HG02588 (cell line): ENCODE data around the gene ST6GALNAC5.
A peak's percentile ranks its signal among the peaks of the same experiment; 100 is the strongest.
"Not testable (repeated sequence)": the region's sequence is repeated elsewhere in the genome, so short reads cannot be mapped to it uniquely, and the experiment has no call there.

ENCODE experiments used
- ATAC-seq: cut with Tn5 transposase; IDR thresholded peaks from one replicate; pipeline ENCODE4 v1.9.1; 2021; ENCODE audit warnings: mild to moderate bottlenecking, moderate library complexity; ENCODE audit not compliant: unreplicated experiment

The ST6GALNAC5 gene

DNA sequence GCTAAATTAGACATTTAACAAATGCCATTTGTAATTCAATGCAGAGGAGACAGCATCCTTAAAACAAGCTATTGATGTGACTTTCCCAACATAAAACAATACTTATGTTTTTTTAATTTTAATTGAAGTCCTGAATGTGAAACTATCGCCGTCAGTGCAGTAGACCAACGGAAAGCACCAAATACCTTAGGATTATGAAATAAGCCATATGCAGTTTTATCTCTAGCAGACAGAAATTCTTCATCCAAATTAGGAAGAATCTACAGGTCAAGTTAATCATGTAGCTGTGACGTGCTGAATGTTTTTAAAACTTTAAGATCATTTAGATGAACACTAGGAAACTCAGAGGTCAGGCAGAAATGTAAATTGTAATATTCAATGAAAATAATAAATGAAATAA, 714 bp upstream of the ST6GALNAC5 start:
- ATAC-seq, result no peak

DNA sequence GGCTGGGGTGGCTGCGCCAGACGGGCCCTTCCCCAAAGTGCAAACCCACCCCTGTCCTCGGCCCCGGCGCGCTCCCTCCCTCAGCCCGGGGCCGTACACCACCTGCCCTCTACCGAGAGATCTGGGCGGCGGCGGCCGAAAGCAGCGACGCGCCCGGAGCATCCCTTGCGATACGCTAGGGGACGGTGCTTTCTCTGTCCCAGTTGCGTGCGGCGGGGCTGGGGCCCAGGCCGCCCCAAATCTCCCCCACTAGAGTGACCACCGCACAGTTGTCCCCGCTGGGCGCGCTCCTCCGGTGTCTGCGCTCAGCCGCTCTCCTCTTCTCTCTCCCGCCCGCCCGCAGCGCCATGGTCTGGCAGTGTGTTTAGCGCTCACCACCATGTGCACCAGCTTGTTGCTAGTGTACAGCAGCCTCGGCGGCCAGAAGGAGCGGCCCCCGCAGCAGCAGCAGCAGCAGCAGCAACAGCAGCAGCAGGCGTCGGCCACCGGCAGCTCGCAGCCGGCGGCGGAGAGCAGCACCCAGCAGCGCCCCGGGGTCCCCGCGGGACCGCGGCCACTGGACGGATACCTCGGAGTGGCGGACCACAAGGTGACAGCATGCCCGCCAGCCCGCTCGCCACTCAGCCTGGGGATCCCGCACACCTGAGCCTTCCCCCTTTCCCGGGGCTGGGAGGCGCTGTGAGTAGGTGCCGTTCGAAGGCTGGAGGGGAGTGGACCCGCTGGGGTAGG, 1.0 kb downstream of the ST6GALNAC5 start:
- peak; percentile 65 for ATAC-seq

DNA sequence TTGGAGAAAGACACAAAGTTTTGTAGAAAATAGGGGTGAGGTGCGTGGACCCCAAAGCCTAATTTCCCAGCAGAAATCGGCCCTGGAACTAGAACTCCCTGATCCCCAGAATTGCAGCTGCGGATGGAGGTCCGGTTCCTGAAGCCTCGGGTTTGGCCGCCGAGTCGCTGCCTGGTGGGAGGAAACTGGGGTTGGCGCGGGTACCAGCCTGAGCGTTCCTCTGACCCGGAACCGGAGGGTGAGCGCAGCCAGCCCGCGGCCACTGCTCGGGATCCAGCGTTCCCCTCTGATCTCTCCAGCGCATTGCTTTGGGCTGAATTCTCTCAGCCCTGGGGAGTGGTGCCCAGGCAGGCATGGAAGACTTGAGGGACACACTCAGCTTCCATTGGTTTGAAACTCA, 1.6 kb downstream of the ST6GALNAC5 start:
- ATAC-seq, result no peak

DNA sequence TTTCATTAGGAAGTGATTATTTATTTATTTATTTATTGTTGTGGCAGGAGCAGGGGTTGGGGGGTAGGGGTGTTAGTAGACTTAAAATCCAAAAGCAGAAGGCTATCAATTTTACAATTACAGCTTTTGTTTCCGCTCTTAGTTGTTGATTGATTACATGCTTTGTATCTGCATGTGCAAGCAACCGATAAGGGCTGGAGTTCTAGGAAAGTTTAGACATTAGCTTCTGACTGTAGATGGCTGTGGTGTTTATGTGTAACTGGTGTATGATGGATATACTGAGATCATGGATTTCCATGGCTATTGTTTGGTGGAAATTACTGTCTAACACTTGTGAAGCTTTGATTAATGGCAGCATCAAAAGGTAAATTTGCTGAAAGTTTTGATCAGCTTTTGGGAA, 2.8 kb downstream of the ST6GALNAC5 start:
- ATAC-seq, result no peak

DNA sequence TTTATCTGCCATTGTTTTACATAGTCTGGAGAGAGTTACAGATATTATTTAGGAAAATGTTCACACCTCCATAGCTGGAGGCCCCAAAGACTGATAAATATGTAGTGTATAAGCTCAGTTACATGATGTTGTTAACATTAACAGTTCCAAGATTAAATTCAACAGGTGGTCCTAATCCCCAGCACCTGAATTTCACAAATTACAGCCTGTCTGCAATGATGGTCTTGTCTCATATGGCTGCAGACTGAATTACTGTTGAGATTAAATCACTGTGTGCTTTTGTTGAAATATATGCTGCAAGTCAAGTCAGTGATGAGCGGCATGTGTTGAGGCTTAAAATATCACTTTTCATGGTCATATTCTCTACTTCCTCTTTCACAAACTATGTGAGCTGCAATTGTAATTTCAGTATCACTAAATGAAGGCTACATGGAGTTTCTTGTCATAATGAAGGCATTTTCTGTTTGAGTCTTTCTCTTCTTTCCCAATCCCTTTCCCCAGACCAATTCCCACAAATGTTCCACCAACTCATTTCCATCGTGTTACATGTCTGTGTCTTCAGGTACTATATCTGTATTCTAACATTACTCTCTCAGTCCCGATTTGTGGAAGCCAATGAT, 4.2 kb downstream of the ST6GALNAC5 start:
- peak; percentile 90 for ATAC-seq

DNA sequence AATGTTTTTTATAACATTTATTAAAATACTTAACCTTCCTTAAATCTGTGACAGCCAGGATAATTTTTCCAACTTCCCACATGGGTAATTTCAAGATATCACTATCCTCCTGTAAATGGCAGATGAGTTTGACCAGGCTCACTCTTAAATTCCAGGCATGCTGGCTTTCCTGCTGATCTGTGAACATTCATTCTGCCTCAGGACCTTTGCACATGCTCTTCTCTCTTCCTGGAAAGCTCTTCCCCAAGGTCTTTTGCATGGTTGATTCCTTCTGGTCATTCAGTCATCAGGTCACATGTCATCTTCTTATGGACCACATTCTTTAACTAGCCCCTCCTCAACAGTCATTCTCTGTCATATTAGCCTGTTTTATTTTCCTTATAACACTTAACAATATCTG, 5.7 kb downstream of the ST6GALNAC5 start:
- ATAC-seq, result no peak

DNA sequence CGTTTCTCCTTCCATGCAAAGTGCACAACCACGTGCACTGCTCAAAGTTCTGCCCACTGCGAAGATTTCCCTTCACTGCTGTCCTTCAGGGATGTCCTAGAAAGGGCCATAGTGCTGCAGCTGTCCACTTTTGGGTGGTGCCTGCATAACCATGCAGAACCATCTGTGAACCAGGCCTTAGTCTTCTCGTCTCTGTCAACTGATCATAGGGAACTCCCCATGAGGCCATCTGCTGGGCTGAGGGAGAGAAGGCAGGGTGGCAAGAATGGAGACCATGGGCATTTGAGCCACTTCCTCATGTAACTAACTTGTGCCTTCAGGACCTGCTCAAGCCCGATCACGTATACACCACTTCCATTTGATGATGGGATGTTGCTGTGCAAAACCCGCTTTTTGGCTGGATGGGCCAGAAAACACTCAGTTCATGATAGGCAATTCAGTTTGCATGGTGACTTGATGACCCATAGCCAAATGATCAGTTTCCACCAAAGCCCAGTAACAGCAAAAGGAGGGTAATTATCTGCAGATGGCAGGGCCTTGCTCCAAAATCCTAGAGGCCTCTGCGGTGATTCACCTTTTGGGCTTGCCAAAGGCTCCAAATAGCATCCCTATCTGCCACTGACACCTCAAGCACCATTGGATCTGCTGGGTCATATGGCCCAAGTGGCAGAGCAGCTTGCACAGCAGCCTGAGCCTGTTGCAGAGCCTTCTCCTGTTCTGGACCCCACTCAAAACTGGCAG, 9.5 kb downstream of the ST6GALNAC5 start:
- no peak for ATAC-seq

DNA sequence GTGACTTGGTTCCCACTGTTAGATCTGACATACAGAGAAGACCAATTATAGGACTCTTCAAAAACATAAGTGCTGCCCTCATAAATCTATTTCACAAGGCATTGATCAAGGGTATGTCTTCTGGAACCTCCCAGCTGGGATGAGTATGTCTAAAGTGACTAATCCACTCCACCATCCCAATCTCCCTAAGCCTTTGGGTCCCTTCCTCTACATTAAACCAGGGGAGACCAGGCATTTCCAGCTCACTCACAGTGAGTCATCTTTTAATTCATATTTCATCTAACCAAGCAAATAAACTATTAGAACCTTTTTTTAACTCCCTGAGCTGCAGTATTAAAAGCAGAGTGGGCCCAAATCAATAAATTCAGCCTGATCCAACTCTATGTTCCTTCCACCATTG, 11.7 kb downstream of the ST6GALNAC5 start:
- not testable (repeated sequence) for ATAC-seq

DNA sequence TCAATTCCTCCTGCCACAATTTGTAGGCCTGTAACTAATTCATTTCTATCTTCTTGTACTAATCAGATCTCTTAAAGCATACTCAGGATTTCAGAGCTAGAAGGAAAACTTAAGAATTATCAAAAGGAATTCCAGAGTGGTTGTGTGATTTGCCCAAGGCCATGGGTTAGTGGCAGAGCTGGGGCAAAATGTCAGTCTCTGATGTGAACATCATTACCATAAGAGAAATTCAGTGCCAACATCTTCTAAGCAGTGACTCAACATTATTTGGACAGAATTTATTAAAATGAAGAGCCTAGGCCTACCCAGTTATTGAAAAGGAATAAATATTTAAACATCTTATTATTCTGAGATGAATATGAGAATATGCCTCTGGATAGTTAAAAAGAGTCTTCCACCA, 14.5 kb downstream of the ST6GALNAC5 start:
- no peak for ATAC-seq

DNA sequence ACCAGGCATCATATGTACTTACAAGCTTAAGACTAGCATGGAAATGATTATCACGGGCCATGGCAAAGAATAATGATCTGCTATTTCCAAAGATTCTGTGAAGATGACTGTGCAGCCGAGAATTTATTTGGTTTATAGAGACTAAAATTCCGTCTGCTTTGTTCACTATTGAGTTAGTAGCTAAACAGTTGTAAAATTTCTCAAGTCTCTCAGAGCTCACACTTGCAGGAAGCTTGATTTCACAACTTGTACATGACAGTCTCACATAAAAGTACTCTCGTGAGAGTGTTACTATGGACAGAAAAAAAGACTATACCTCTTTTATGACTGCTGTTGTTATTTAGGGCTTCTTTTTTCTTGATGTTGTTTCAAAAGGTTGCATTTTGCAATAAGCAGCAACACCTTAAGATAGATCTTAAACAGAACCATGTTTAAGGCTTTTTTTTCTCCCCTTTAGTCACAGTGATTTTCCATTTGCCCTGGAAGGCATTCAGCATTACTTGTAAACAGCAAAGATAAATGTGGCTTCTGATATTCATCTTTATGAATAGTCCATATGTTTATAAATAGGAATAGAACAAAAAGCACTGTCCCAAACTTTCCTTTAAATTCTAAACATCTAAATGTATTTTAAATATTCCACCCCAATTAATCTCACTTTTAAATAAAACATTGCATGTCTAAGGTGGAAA, 24.8 kb downstream of the ST6GALNAC5 start:
- no peak for ATAC-seq

DNA sequence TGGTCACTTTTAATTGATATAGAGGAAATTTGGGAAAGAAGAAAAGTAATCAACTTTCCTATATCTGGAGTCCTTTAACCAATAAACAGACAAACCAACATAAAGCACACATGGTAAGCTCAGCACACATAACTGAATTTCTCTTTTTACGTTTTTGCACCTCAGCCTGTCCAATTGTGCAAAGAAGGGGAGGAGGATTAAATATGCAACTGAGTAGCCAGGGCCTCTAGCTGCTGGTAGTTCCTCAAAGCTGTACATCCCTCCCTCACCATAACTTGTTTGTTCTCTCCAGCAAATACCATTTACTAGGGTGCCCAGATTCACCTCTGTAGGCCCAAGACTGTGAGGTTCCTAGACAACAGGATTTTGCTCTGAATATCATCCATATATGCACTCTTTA, 25.4 kb downstream of the ST6GALNAC5 start:
- no peak for ATAC-seq

DNA sequence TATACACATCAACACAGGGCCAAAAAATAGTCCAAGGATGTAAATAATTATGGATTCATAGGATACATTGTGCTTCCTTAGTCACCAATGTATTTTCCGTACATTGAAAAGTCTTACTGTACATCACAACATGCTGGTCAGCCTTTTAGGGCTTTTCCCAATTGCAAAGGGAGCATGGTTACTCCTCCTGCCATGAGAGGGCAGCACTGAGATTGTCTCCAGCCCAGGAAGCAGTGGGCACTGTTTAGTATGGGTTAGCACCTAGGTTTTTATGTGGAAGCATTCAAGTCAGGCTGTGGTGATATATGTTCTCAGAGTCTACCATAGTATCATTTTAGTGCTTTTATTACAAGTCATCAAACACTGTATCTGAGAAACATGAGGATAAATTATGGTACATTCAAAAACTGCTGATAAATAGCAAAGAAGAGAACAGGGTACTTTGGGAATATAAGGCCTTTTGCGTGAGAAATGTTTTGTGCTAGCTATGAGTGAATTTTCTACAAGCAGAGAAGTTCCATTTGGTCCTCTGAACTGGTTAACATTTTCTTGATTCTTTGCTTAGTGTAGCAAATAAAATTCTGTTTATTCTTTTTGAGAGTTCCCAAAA, 34.0 kb downstream of the ST6GALNAC5 start:
- peak; percentile 98 for ATAC-seq

DNA sequence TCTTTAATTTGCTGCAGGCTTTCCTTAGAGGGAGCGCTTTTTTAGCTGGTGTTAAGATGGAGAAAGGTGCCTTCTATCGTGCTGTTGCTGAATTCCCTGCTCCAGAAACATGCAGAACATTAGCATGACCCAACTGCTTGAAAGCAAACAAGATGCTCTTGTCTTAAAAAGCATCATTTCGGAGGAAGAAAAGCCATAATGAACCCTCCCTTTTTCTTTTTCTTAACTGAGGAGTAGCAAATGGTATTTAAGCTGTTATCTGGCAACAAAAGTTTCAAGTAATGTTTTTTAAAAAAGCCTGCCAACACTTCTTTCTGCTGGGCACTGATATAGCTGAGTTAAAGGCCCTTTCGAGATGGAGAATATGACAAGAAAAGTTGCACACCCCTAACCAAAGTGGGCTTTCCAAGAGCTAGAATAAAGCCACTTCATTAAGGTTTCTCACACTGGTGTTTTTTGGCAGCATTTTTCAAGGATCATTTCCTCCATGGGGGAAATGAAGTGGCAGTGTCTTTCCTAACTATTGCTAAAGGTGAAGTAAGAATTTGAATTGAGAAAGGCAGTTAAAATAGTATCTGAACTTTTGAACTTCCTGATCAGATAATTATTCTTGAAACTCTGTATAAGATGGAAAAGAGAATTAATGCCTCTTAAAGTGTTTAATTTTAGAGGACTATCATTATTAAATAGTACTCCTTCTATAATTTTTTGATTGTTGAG, 38.8 kb downstream of the ST6GALNAC5 start:
- no peak for ATAC-seq

DNA sequence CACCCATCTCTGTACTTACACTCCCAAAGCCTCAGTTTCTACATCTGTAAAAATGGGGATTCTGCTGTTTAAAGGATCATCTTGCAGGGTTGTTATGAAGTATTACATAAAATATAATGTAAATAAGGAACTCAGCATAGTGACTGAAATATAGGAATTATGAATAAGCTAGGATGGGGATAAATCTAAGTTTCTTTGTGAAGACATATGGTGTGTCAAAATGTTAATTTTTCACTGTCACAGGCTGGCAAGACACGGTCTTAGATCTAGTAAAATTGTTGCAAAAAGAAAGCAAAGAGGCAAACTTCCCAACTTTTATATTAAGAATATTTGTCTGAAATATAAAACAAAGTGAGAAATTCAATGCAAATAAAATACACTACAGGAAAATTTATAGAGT, 42.0 kb downstream of the ST6GALNAC5 start:
- ATAC-seq, result no peak

DNA sequence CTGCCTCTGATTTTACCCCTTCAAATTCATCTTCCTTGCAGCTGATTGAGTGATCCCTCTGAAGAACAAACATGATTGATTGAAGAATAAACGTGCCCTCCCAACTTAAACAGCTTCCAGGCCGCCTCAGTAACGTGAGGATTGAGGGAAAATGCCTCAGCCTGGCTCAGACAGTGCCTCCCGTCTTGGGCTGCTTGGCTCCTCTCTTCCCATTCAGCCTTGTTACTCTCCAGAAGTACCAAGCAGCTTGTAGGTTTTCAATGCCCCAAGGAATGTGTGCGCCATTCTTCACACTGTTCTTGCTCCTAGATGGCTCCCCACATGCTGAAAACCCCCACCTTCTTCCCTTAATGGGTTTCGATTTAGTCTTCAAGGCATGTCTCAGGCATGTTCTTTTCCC, 51.8 kb downstream of the ST6GALNAC5 start:
- no peak for ATAC-seq

DNA sequence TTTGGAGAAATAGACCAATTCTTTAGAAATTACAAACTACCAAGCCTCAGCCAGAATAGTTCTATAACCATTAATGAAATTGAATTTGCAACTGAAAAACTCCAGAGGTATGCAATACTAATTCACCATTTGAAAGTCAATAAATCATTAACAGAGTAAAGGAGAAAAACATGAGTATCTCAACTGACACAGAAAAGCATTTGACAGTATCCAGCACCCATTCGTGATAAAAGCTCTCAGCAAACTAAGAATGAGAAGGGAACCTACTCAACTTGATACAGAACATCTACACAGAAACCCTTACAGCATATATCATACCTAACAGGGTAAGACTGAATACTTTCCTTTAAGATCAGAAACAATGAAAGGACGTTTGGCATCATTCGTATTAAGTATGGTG, 54.3 kb downstream of the ST6GALNAC5 start:
- peak; percentile 68 for ATAC-seq

DNA sequence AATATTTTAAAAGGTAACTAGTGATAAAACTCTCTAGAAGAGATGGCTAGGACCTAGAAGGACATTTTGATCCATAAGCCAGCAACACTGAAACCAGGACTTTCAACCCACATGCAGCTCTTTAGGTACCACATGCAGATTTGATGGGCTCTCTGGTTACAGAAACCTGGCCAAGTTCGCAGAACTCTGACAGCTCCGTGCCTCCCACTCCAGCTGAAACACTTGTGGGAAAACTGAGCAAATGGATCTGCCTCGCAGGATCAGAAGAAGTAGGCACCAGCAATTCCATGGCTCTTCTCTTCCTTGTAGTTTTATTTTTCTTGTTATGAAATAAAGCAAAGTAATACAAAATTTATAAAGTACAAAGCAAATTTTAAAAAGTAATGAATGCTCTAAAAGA, 58.5 kb downstream of the ST6GALNAC5 start:
- no peak for ATAC-seq

DNA sequence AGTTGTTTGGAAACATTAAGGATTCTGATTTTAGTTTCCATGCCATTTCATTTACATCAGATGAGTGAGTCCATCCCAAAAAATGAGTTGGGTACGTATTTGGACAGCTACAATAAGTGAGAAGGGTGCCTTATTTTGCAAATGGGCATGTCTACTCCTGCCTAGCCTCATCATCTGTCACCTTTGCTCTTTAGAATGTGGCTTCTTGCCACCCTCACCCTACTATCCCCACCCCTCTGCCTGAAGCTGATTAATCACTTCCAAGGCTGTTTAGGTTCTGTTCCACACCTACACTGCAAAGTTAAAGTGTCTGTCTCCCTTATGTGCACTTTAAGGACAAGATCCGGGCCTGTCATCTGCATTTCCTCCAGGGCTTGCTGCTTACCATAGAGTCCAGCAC, 61.2 kb downstream of the ST6GALNAC5 start:
- no peak for ATAC-seq

DNA sequence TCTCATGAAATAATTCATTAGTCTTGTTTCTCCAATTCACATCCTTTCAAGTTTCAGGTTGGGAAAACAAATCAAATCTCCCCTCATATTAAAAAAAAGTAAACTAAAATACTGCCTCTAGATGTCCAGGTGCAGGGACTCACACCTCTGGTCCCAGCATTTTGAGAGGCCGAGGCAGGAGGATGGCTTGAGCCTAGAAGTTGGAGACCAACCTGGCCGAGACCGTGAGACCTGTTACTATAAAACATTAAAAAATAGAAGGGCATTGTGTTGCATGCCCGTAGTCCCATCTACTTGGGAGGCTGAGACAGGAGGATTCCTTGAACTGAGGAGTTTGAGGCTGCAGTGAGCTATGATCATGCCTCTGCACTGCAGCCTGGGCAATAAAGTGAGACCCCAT, 61.9 kb downstream of the ST6GALNAC5 start:
- no peak for ATAC-seq
